ENCODE results near the gene KSR1. TPM values are rescaled to one million over a fixed set of nuclear protein-coding genes. Genes with fewer than 3 reads are reported as not detected.

KSR1 gene
- total and polyA plus RNA-seq, 9 of the 15 experiments (the other 6 are each of a cell fraction or from before 2014, with no cell fraction given) = 1.4 to 51.7 (median 18.4) TPM

GRCh38 chr17:27569257-27569722, 113.0 kb downstream of the KSR1 start (continued):
- TF ChIP-seq RERE (CRISPR knock-in tag; IDR thresholded peaks at IDR 0.05; ENCODE audit: borderline replicate concordance) (no peak), NFE2L1 (tag; IDR thresholded peaks at IDR 0.05; ENCODE audit: borderline replicate concordance, low read depth) (no peak), SMAD4 (CRISPR knock-in tag; conservative IDR thresholded peaks at IDR 0.05) (peak; percentile 87), MAX (CRISPR knock-in tag; IDR thresholded peaks at IDR 0.05) (no peak), XRCC3 (IDR thresholded peaks at IDR 0.05) (no peak), BHLHE40 (IDR thresholded peaks at IDR 0.05; ENCODE audit: low read length) (peak; percentile 52; the same call in 1 of the 2 replicates), FOXJ2 (tag; IDR thresholded peaks at IDR 0.05) (no peak), MXI1 (IDR thresholded peaks at IDR 0.05; ENCODE audit: low read depth, low read length) (no peak), ZBED1 (IDR thresholded peaks at IDR 0.05) (no peak), EP400 (IDR thresholded peaks at IDR 0.05) (peak; percentile 49), ZNF212 (CRISPR knock-in tag; IDR thresholded peaks at IDR 0.05) (no peak), ZNF124 (CRISPR knock-in tag; IDR thresholded peaks at IDR 0.05) (no peak), ZNF507 (tag; conservative IDR thresholded peaks at IDR 0.05) (peak; percentile 40; the same call in 1 of the 2 replicates), ARID4B (CRISPR knock-in tag; IDR thresholded peaks at IDR 0.05) (no peak; the same call in 1 of the 2 replicates), SP1 (CRISPR knock-in tag; IDR thresholded peaks at IDR 0.05) (no peak), ATF1 (CRISPR knock-in tag; IDR thresholded peaks at IDR 0.05) (no peak), ATF1 (tag; IDR thresholded peaks at IDR 0.05) (peak; percentile 21; the same call in 1 of the 2 replicates), KDM4B (IDR thresholded peaks at IDR 0.05; ENCODE audit: borderline replicate concordance in 2 of 2, low read depth in 1 of 2) (no peak), ZNF282 (CRISPR knock-in tag; IDR thresholded peaks at IDR 0.05) (no peak), TARDBP (IDR thresholded peaks at IDR 0.05) (no peak), HDGF (IDR thresholded peaks at IDR 0.05) (peak; percentile 77), ZNF311 (CRISPR knock-in tag; IDR thresholded peaks at IDR 0.05) (peak; percentile 77), PTBP1 (IDR thresholded peaks at IDR 0.05; ENCODE audit: low read depth, low read length) (no peak)
